Activated CD8-positive, alpha-beta memory T cell treated with anti-CD3 and anti-CD28 coated beads for 24 hours (primary cell): Measurements from ENCODE around the gene ZNF648.
"Not testable (repeated sequence)": the region's sequence is repeated elsewhere in the genome, so short reads cannot be mapped to it uniquely, and the experiment has no call there.

Experiments
- DNase-seq: peaks from one replicate; pipeline ENCODE4 v3.0.0-alpha.2; 2020

The ZNF648 gene

DNA sequence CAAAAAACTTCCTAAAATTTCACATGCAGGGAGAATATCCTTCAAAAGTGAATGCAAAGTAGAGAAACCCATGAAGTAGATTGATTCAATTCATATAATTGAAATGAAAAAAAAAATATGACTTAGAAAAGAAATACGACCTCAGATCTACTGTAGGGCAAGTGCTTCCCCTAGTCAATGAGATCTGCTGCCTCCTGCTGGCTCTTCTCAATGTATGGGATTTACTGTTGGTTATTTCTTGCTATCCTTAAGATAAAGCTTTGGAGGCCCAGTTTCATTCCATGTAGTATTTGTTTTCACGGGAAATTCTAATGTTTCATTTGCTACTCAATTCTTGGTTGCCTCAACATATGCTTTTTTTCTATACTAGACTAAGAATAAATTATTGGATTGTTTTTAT, 46.2 kb downstream of the ZNF648 start:
- no peak for DNase-seq

GRCh38 chr1:182010800-182011370, 50.6 kb downstream of the ZNF648 start:
- not testable (repeated sequence) for DNase-seq

DNA sequence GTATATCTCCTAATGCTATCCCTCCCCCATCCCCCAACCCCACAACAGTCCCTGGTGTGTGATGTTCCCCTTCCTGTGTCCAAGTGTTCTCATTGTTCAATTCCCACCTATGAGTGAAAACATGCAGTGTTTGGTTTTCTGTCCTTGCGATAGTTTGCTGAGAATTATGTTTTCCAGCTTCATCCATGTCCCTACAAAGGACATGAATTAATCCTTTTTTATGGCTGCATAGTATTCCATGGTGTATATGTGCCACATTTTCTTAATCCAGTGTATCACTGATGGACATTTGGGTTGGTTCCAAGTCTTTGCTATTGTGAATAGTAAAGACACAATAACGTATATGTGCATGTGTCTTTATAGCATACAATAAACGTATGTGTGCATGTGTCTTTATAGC, 56.1 kb downstream of the ZNF648 start:
- DNase-seq = not testable (repeated sequence)

- DNase-seq = no peak
Observed at GRCh38 chr1:182004601-182005000, 56.9 kb downstream of the ZNF648 start.
